ENCODE measurements around the gene ZNF283. TPM values are rescaled to one million over a fixed set of nuclear protein-coding genes. Genes with fewer than 3 reads are reported as not detected.

The ZNF283 gene
- total and polyA plus RNA-seq, 9 of the 15 experiments (the other 6 are each of a cell fraction or from before 2014, with no cell fraction given), result 6.0 to 19.5 (median 9.8) TPM

- no peak for TF ChIP-seq CLOCK (CRISPR knock-in tag; IDR thresholded peaks at IDR 0.05; ENCODE audit: borderline replicate concordance)
- TF ChIP-seq MTA1 (IDR thresholded peaks at IDR 0.05; ENCODE audit: borderline replicate concordance), result peak; percentile 45; the same call in 1 of the 2 replicates
- no peak for TF ChIP-seq ZNF133 (CRISPR knock-in tag; IDR thresholded peaks at IDR 0.05)
- TF ChIP-seq ID3 (CRISPR knock-in tag; IDR thresholded peaks at IDR 0.05), result no peak
- TF ChIP-seq ID3 (tag; IDR thresholded peaks at IDR 0.05), result no peak
- peak; percentile 96 for TF ChIP-seq ATF3 (IDR thresholded peaks at IDR 0.05)
- TF ChIP-seq ATF3 (CRISPR knock-in tag; conservative IDR thresholded peaks at IDR 0.05), result peak; percentile 53; the same call in 1 of the 2 replicates
- peak; percentile 50; the same call in 1 of the 2 replicates for TF ChIP-seq THRB (CRISPR knock-in tag; conservative IDR thresholded peaks at IDR 0.05)
- no peak for TF ChIP-seq ZNF232 (CRISPR knock-in tag; IDR thresholded peaks at IDR 0.05)
- TF ChIP-seq TGIF2 (CRISPR knock-in tag; IDR thresholded peaks at IDR 0.05), result no peak
- TF ChIP-seq HOMEZ (CRISPR knock-in tag; IDR thresholded peaks at IDR 0.05), result no peak
- TF ChIP-seq MAX (CRISPR knock-in tag; IDR thresholded peaks at IDR 0.05), result no peak; the same call in 1 of the 2 replicates
- TF ChIP-seq BRF1 (IDR thresholded peaks at IDR 0.05; ENCODE audit: borderline replicate concordance, extremely low read depth, insufficient read length), result no peak
- peak; percentile 26; the same call in 1 of the 2 replicates for TF ChIP-seq MTA3 (IDR thresholded peaks at IDR 0.05; ENCODE audit: borderline replicate concordance)
- no peak for TF ChIP-seq RBM39 (optimal IDR thresholded peaks at IDR 0.05; ENCODE audit: low read depth, low read length)
- no peak for TF ChIP-seq HMG20A (CRISPR knock-in tag; conservative IDR thresholded peaks at IDR 0.05)
- TF ChIP-seq SMARCC2 (IDR thresholded peaks at IDR 0.05; ENCODE audit: low read depth), result peak; percentile 83
These were observed 42.7 kb upstream of the ZNF283 start (continued) for GRCh38 chr19:43784241-43784980.

Measured in K562 (cell line).